ENCODE results near the gene TEK. TPM values are rescaled to one million over a fixed set of nuclear protein-coding genes. Genes with fewer than 3 reads are reported as not detected.

TEK gene
- total RNA-seq, 1 experiment from 2014 or later: not detected

DNA sequence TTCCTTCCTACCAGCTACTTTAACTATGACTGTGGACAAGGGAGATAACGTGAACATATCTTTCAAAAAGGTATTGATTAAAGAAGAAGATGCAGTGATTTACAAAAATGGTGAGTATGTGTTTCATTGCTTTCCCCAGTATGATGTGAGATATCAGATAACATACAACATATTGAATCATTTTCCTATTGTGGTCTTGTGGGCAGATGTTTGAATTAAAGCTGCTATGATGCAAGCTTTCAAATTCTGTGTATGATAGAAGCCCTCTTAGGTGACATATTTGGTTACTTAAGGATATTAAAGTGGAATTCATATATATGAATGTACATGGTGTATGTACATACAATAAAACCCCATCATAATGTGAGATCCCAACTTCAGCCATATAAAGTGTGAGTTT lies 59.5 kb downstream of the TEK start:
- no peak for DNase-seq (ENCODE audit: extremely low read depth, low read depth)

DNA sequence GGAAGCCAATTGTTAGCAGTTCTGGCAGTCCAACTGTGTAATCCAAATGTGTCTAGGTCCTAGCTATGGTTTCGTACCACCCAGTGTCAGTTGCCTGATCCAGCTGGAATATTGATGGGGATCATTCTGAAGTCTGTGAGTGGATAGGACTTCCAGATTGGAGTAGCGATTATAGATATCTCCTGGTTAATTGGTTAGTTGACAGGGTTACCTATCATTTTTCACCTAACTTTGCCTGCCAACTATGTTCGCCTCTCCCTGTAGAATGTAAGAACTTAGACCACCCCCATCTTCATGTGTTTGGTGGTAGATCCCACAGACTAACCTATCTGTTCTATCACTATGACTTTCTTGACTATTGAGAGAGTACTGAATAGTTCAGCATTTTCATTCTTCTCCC lies 59.9 kb downstream of the TEK start:
- DNase-seq (ENCODE audit: extremely low read depth, low read depth): no peak

DNA sequence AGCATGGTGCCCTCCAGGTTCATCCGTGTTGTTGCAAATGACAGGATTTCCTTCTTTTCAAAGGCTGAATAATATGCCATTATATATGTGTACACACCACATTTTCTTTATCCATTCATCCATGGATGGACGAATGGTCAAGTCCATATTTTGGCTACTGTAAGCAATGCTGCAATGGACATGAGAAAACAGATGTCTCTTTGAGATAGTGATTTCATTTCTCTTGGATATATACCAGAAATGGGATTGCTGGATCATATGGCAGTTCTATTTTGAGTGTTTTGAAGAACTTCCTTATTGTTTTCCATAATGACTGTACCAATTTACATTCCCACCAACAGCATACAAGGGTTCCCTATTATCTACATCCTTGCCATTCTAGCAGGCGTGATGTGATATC lies 67.9 kb downstream of the TEK start:
- no peak for DNase-seq (ENCODE audit: extremely low read depth, low read depth)

DNA sequence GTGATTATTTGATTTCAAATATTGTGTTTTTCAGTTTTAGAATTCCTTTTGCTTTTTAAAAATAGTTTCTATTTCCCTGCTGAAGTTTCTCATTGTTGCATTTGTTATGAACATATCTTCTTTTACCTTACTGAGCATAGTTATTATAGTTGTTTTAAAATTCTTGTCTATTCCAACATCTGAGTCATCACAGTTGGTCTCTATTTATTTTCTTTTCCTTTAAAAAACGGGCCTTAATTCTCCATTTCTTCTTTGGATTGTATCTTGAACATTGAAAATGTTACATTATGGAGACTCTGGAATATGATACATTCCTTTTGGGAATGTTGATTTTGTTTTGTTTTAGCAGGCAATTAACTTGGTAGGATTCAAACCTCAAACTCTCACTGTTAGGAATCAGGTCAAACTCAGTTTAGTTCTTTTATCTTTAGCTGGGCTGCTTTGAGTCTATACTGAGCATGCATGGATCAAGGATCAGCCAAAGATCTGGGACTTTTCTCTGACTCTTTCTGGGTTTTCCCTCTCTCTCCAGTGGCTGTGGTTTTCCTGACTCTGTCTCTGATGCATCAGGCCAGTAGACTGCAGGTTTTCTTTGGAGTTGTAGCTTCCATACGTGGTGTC lies 70.3 kb downstream of the TEK start:
- DNase-seq (ENCODE audit: extremely low read depth, low read depth): no peak

DNA sequence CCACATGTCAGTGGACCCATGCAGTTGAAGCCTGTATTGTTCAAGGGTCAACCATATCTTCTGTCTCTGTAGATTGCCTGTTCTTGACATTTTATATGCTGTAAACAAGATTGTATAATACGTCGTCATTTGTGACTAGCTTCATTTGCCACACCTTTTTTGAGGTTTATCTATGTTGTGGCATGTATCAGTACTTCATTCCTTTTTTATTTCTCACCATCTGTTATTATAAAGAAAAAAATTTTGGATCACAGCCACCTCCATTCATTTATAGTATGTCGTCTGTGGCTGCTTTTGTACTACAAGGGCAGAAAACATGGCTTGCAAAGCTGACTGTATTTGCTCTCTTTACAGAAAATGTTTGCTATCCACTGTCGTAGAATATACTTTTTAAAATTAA lies 72.4 kb downstream of the TEK start:
- no peak for DNase-seq (ENCODE audit: extremely low read depth, low read depth)

DNA sequence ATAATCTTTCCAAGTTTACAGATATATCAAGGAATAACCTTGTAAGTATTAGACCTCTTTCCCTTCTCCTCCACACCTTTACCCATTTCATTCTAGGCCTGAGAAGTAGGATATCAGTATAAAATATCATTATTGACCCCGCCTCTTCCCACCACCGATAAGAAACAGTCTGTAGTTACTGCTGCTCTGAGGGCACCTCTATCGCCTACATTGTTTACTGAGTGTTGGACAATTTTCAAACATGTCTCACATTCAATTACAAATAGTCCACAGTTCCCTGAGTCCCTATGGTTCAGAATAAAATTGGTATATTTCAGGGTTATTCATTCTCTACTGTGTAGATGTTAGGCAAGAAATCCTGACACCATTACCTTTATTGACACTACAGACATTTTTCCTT lies 73.4 kb downstream of the TEK start:
- no peak for DNase-seq (ENCODE audit: extremely low read depth, low read depth)

DNA sequence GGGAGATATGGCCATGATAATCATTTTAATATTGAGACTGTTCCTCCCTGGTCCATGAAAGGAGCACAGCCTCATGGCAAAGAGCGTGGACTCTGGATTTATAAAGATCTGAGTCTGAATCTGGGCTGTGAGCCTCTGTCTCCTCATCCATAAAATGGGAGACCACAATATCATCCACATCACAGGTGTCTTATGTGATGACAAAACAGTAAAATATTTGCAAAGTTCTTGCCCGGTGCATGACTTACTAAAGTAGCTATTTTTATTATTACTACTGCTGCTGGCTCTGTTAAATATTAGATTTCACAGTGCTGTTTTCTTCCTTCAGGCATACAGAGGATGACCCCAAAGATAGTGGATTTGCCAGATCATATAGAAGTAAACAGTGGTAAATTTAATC lies 74.1 kb downstream of the TEK start:
- no peak for DNase-seq (ENCODE audit: extremely low read depth, low read depth)

DNA sequence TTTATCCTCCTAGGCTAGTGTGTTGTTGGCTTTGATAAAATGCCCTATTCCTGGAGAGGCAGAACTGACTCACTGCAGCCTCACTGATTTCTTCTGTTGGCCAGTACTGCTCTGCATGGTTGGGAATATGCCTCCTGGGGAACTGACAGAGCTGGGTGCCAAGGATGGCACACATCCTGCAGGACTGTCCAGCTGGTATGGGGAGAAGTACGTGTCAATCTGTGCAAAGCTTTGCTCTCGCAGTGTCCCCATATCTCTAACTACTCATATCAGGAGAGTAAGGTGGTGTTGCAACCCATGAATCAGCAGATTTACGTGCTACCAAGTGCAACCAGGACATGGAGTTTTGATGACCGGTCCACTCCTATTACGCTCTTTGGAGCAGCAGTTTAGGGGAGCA lies 74.7 kb downstream of the TEK start:
- no peak for DNase-seq (ENCODE audit: extremely low read depth, low read depth)

DNA sequence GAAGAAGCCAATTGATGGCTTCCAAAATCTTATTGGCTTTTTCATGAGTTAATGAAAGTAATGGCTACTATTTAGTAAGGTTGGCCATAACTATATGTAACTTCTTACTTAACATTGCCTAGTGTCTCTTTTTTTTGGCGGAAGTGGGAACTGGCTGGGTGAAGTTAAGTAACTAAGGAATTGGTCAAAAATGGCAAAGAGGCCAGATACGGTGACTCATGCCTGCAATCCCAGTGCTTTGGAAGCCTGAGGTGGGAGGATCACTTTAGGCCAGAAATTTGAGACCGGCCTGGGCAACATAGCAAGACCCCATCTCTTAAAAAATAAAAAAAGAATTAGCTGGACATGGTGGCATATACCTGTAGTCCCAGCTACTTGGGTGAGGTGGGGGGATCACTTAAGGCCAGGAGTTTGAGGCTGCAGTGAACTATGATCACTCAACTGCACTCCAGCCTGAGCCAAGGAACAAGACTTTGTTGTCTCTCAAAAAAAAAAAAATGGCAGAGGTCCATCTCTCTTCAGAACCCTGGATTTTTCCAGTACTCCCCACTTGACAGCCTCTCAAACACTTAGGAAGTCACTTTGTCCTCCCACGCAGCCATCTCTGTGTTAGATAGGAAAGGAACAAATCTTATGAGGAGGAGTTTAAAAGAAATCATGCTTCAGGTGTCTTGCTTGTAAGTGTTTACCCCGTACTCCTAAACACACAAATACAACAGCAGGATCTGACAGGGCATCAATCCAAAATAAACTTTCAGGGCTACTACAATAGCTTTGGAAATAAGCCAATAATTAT lies 75.7 kb downstream of the TEK start:
- no peak for DNase-seq (ENCODE audit: extremely low read depth, low read depth)

DNA sequence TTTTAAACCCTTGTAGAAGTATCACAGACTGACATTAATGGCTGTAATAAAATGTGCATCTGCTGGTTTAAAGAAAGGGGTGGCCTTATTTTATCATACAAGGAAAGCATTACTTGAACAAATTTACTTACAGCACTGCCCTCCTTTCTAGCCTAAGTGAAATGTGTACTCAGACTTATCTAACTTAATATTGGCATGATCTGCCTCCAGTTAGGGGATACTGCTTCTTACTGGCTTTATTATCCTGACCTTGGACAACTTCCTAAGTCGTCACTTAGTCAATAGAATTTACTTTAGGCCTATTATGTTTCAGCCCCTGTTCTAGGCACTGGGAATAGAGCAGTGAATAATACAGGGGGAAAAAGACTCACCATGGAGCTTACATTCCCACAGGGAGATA lies 79.4 kb downstream of the TEK start:
- no peak for DNase-seq (ENCODE audit: extremely low read depth, low read depth)

DNA sequence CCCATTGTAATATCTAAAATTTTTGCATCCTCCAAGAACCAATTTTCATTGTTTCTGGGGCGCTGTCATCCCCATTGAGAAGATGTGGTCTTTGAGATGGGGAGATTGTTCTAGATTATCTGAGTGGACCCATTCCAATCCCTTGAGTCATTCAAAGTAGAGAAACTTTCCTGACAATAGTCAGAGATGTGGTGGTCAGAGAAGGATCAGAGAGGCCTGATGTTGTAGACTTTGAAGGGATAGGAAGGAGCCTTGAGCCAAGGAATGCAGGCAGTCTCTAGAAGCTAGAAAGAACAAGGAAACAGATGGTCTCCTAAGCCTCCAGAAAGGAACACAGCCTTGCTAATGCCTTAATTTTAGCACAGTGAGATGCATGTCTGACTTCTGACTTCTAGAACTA lies 80.4 kb downstream of the TEK start:
- no peak for DNase-seq (ENCODE audit: extremely low read depth, low read depth)

DNA sequence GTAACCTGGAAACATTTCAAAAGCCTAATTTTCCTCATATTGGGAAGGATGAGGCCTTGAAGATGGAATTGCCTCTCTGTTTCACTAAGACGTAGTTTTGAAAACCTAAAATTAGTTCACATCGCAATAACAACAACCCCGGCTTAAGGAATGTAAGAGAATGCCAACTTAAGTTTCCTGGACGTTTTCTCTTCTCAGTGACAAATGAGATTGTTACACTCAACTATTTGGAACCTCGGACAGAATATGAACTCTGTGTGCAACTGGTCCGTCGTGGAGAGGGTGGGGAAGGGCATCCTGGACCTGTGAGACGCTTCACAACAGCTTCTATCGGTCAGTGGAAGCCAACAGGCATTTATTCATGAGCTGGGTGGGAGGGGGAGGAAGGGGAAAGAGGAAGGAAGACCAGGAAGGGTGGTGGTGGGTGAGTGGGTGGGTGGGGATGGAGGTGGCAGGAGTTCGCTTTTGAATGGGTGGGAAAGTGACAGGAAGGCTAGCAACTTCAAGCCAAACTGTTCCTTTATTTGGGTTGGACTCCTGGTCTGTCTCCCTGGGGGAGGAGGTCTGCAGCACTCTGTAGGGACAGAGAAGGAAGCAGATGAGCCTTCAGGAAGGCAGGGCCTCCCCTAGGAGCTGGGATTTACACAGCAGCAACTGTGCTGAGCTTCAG lies 83.4 kb downstream of the TEK start:
- no peak for DNase-seq (ENCODE audit: extremely low read depth, low read depth)

DNA sequence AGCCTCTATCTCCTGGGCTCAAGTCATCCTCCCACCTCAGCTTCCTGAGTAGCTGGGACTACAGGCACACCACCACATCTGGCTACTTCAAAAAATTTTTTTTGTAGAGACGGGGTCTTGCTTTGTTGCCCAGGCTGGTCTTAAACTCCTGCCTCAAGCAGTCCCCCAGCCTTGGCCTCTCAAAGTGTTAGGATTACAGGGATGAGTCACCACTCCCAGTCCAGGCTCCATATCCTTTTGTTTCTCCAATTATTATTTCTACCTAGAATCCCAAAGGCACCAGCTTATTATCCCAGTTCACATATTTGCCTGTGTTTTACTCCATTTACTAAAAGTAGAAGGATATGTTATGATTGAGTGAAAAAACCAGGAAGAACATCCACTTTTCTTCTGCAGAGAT lies 84.9 kb downstream of the TEK start:
- no peak for DNase-seq (ENCODE audit: extremely low read depth, low read depth)

DNA sequence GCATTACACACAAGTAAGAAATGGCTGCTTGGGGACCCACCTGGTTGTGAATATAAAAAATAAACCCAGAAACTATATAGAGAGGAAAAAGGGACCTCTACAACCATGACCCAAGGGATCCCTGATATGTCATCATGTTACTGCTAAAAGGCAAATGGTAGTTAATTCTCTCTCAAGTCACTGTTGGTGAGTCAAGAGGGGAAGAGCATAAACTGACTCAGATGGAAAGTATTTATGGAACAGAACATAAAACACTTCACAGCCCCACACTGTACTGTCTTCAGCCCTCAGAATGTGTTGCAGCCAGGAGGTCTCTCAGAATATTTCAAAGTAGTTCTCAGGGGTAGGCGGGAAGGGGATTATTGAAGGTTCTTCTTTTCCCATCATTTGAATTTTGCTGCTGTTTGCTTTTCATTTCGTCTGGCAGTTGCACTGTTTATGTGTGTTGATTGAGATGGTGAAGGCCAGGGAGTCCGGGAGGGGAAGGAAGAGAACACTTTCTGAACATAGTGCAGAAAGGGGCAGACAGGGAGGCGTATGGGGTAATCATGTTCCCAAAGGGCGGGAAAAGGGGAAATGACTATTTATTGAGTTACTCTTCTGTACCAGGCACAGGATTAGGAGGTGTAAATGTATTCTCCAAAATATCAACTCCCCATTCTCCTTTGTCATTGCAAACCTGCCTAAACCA lies 85.5 kb downstream of the TEK start:
- DNase-seq (ENCODE audit: extremely low read depth, low read depth): no peak

DNA sequence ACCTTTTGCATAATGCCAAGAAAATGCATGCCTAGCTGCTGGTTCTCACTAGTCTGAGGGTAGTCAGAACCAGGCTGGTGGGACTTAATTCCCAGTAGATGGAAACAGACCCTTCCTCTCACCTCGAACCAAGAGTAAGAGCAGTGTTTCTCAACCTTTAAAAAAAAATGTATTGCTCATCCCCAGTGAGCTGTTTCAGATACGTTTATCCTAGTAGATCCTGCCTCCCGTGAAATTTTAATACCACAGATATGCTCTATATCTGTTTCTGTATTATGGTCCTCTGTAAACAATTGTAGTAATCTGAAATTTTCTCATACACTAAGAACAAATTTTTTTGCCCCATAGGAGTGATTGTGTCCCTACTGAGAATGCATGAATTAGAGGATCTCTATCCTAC lies 86.2 kb downstream of the TEK start:
- DNase-seq (ENCODE audit: extremely low read depth, low read depth): no peak

DNA sequence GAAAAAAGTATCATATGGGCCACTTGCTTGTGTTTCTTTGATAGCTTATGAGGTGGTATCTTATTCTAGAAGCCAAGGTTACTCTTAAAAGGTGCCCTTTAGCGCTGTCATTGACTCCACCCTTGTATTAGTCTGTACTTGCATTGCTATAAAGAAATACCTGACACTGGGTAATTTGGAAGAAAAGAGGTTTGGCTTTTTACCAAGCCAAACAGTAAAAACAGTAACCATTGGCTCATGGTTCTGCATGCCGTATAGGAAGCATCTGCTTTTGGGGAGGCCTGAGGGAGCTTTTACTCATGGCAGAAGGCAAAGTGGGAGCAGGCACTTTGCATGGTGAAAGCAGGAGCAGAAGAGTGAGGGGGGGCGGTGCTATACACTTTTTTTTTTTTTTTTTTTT lies 87.4 kb downstream of the TEK start:
- DNase-seq (ENCODE audit: extremely low read depth, low read depth): no peak

DNA sequence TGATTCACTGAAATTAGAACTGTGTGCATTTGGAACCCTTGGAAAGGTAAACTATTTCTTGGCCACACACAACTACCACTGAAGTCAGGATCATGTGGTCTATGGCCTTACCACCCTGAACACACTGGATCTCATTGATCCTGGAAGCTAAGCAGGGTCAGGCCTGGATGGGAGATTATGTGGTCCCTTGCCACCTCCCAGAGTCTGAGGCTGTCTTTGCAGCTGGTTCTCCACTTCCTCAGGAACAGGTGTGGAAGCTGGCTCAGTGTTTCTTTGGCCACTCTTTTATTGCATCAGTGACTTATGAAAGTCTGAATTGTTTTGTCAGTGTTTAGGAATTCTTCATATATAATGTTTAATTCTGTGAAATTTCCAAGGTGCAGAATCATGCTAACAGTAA lies 89.2 kb downstream of the TEK start:
- DNase-seq (ENCODE audit: extremely low read depth, low read depth): no peak

DNA sequence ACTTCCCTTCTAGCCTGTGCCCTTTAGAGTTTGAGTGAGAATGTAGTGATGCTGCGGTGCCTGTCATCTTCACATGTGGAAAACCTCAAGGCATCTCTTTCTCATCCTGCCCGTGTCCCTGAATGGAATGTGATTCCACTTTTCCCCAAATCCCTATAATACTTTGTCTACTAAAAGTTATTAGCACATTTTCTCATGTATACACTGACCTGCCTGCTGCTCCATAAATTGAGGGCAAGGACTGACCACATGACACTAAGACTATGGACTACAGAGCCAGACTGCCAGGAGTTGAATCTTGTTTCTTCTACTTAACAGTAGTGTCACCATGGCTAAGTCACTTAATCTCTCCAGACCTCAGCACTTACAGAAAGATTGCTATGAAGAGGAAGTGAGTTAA lies 93.0 kb downstream of the TEK start:
- no peak for DNase-seq (ENCODE audit: extremely low read depth, low read depth)

DNA sequence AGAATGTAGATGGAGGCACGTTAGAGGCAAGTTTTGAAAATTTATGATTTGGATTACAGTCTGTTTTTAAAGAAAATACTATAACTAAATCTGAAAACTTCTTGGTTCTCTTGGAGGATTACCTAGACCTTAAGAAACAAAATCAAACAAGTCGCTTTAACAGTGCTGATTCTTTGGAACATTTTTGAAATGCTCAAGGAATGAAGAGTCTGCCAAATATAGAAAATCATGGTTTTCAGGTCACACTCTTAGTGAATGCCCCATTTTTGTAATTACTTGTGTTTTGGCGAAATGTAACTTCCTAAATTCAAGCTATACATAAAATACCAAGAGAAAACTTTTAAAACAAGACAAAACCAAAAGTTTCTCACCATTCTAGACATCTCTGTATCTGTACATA lies 94.8 kb downstream of the TEK start:
- DNase-seq (ENCODE audit: extremely low read depth, low read depth): no peak

DNA sequence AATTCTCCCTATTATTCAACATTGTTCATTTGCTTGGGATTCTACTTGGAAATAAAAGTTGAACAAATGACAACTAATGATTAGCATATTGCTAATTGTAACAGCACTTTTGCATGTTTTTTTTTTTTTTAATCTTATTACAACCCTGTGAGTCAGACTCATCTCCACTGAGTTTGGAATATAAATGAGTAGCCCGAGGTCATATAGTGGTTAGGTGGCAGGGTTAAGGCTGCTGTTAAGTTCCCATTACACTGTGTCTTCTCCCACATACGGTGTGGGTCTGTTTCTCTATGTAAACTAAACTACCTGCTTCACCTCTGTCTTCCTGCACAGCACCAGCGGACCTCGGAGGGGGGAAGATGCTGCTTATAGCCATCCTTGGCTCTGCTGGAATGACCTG lies 95.6 kb downstream of the TEK start:
- DNase-seq (ENCODE audit: extremely low read depth, low read depth): no peak

DNA sequence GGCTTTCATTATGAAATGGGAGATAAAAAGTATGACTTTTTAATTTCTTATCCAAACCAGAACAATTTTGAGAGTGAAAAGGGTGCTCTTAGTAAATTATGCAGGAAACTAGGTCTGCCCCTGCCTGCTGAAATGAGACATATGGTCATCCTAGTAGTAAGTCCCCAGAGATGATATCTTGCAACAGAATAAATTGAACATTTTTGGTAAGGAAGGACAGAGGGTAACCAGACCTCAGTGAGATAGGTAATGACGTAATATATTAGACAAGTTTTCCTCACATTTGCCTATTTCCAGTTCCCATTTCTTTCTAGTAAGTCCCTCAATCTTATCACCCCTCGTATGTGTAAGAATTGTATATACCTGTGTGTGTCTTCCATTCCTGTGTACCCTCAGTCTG lies 96.2 kb downstream of the TEK start:
- no peak for DNase-seq (ENCODE audit: extremely low read depth, low read depth)

DNA sequence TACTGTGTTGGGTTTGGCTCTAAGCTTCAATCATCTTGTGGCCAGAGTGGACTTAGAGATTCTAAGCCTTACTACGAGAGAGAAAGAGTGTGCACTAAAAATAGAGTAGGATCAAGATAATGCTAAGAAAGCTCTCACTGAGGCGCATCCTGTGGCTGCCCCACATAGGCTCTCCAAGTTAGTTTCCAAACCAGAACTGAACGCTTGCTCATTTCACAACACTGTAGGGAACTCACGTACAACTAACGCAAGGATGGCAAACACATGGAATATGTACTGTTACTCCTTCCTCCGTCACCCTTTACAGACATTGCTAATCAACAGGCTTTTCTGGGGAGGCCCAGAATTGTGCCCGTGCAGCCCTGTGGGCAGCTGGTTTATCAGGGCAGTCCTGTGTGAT lies 97.0 kb downstream of the TEK start:
- no peak for DNase-seq (ENCODE audit: extremely low read depth, low read depth)
